ENCODE results near the gene EDAR.

The EDAR gene

DNA sequence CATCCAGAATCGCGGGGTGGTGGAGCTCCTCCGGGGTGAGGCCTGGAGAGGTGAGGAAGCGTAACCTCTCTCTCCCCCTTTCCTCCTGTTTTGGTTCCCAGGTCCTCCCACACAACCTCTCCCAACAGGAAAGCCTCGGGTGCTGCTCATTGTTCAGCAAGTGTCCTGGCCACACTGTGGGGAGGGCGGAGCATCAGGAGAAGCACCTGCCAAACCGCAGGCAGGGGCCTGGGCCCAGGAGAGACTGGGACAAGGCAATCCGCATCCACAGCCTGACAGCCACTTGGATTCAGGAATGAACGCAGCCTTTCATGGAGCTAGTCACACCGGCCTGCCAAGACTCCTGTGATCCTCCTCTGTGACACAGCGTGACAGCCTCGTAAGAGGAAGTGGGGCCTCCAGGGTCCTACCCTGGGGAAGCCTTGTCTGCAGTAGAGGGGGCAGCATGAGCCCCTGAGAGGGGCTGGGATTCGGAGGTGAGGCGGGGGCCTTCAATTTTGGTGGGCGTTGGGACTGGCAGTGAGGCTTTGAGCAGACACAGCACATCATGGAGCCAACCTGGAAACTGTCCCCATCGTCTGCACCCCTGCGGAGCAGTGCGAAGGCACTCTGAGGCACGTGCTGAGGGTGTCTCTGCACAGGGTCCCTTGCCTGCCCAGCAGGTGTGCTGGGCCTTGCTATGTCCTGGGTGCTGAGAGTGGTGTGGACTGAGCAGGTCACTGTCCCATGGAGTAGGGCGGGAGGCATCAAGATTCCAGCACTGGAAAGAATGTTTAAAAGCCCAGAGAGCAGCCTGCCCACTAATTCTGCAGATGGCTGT is 62.2 kb downstream of the EDAR start:
- no peak for DNase-seq

DNA sequence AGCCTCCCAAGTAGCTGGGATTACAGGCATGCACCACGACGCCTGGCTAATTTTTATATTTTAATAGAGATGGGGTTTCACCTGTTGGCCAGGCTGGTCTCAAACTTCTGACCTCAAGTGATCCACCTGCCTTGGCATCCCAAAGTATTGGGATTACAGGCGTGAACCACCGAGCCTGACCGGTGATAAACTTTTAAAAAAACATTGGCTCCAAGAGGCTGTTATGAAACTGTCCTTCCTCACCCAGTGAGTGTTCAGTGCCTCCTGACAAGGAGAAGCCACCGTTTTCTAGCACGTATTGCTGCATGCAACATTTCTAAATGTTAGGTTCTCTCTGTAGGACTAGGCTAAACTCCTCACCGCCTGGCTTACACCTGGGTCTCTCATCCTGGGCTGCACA is 63.3 kb downstream of the EDAR start:
- DNase-seq = no peak

DNA sequence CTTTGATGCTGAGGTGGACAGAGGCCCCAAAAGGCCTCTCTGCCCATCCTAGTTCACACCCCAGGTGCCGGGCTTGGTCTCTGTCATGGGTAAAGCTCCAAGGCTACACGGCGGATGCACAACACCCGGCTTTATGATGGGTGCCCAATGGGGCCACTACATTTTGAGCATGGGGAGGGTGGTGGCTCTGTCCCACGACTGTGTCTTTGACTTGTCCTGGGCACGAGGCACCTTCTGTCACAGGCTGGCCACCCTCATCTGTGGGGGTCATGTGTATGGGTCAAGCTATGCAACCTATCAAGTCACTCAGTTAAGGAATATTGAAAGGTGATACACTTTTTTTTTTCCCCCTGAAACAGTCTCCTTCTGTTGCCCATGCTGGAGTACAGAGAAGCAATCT is 63.7 kb downstream of the EDAR start:
- DNase-seq = no peak

DNA sequence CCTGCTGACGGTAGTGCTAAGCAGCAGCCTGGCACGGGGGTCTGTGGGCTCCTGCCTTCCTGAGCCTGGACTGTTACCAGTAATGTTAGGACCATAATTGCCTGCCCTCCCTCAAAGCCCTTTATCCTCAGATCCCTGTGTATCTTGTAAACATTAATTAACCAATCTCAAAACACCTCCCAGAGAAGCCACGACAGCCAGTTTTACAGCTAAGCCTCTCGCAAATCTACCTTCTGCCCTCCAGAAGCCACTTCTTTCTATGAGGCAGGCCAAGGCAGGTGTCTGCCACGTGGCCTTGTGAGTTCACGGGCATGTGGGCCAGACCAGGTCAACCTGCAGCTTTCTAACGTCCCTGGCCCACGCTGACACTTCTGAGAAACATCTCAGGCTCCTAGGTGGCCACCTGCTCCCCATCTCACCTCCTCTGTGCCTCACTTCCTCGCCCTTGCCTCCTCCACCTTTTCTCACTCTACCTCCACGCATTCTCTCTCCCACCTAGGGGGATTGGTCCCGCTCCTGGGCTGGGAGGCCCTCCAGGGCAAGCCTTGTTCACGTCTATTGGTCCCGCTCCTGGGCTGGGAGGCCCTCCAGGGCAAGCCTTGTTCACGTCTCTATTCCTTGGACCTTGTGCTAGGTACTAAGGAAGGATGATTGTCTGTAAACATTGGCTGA is 64.3 kb downstream of the EDAR start:
- DNase-seq = no peak

DNA sequence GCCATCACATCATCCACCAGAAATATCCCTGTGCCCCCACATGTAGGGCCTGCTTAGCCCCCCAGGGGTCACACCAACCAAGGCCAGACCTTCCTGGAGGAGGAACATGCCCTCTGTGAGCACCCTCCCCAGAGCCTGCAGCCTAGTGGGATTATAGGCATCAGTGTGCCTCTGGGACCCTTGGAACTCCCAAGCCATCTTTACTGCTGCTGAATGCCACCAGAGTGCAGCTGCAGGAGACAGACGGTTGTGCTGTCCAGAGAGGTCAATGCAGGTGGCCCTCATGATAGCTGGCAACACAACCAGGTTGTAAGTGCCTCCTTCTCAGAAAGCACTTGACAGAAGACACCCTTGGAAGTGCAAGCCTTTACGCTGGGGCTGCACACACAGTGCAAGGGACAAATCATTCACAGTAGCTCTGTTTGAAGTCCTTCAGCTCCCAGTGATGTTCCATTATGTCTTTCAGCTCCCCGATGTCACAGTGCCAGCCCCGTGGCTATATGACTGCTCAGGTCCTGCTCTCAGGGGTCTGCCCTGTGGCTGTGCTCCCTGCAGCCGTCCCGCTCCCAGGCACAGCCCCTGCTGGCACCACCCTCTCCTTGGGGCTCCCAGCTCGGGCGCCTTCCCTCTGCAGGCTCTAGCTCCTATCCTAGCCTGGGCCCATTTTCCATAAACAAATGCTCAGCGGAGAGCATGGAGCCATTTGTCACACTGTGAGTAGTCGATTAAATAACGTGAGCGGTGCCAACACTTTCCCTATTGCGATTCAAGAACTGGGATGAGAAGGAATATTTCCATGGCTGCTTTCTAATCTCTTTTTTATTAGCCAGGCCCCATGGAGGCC is 65.1 kb downstream of the EDAR start:
- DNase-seq = no peak

DNA sequence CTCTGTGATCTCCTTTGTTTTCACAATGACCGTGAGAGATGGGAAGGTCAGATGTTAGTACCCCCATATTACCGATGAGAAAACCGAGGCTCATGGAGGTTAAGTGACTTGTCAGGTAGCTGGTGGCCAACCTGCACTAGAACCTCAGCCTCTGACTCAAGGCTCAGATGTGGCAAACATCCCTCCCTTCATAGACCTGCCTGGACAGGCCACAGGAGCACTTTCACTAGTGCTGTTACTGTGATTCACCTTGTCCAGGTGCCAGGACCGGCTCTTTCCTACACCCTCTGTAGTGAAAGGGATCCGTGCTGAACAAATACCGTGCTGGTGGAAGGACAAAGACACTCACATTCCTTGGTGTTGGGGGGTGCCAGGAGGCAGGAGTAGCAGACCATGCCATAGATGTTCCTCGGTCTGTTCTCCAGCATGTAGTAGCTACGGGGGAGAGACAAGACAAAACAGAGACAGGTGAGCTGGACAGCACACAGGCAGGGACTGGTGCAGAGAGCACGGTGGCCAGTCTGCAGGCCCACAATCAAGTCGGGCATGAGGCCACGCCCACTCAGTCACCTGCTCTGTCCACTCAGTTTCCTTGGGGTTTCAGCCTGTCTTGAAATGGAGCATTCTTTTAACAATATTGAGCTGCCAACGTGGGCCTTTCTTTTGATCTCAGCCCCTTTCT is 65.9 kb downstream of the EDAR start:
- DNase-seq = no peak

DNA sequence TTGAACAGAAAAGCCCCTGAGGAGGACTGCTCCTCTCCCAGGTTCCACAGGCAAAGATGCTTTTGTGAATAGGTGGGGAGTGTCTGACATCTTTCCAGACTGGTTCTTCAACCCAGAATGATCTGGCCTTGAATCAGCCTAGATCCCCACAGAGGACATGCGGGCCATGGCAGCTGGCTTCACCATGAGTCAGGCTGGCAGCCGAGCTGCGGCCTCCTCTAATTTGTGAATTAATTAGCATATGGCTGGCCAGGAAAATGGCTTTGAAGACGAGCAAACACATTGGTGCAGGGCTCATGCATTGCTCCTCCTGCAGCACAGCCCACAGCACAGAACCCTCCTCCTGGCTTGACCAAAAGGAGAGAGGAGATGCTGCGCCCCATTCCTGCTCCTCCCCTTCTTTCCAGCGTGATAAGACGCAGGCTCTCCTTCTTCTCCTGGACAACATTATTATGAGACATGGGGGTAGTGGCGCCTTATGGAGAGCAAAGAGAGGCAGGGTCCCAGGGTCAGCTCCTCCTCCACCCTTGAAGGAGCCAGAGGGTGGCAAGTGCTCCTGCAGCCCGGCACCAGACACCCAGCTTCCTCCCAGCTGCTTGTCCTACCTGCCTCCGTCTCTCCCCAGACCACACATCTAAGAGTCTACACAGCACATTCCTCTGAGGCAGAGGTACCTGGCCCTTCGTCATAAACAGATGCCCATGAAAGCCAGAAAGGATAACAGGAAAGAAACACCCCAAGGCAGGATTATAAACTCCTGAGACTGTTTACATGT is 66.7 kb downstream of the EDAR start:
- peak in 1 of 56 donors; percentile 32 for DNase-seq

DNA sequence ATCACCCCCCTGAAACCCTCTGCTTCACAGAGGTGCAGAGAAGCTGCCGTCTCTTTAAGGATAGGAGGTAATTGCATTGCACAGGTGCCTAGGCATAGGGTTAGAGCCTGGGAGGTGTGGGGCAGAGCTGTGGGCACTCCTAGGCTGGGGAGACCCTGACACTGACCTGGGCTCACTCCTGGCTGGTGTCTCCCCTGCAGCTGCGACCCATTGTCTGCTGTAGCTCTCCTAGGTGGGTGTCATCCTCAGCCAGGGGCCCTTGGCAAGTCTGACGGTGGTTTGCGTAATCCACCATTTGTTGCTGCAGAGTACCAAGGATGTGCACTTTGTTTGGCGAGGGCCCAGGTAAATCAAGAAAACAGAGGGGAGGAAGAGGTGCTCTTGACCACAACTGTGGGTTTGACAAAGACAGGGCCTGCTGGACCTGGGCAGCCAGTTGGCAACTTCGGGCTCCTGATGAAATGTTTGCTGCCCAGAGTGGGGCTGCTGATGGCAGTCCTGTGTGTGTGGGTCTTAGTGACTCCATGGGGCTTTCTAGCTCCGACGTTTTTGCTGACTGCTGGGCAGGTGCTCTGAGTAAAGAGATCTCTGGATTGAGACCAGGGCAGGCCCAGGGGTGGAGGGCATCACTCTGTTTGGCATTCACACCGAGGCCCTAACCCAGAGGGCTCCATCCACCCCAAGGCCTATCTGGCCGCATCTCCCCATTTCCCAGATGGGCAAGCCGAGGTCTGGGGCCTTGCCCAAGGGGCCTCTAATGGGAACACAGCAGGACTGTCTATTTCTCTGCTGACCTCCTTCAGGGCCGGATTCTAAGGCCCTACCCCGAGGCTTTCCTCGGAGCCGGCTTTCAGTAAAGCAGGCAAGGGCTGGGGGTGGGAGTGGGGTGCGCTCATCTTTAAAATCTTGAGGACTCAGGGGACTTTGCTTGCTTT is 67.7 kb downstream of the EDAR start:
- DNase-seq = no peak

DNA sequence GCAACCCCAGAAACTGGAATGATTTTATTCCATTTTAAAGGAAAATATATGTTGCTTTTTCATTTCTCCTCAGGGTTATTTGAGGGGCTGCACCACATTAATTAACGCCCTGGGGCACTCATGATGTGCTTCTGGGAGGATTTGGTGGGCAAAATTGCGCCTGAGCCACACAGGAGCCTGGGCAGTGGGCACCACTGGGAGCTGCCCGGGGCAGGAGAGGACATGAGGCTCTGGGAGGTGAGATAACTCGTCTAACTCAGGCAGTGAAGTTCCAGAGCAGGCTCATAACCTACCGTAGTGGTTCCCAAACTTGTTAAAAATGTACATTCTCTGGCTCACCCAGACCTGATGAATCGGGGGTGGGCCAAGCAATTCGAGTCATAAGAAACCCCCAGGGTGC is 68.3 kb downstream of the EDAR start:
- DNase-seq = no peak

DNA sequence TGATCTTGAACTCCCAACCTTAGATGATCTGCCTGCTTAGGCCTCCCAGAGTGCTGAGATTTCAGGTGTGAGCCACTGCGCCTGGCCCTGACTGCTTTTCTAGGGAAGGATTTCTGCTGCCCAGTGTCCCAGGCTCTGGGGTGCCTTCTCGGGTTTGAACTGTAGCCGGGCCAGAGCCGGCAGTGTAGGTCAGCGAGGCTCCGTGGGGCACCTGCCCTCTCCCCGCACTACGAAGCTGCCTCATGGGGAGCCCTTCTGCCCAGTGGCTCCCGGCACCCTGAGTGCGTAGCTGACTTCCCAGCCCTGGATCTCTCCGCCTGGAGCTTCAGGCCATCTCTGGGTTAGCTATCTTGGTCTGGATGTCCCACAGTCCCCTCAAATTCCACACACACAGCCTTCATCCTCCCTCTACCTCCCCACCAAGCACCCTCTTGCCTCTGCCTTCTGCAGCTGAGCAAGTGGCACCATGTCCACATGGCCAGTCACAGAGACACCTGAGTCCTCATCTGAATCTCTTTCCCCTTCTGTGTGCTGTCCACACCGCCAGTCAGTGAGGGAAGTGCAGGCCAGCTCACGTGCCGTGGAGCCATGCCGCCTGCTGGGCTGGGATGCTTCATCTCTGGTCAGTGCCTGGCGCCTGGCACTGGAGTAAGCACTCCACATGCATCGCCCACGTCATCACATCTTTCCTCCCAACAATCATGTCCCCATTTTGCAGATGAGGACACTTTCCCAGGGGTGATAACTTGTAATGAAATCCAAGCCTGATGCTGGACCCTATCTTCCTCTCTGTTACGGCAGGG is 69.2 kb downstream of the EDAR start:
- no peak for DNase-seq

DNA sequence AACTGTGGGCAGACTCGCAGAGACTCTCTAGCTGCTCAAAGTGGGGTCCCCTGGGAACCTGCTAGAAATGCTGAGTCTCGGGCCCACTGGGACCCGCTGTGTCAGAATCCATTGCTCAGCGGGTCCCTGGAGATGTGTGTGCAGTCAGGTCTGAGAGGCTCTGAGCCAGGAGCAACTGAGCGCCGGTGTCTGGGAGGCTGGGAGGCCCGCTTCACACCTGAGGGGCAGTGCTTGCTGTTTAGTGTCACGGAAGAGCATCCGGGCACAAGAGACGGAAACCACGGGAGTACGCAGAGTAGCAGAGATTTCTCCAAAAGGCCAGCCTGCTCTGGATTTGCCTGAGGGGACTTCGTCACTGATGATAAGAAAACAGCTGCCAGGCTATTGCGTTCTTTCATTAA is 70.1 kb downstream of the EDAR start:
- DNase-seq = no peak

DNA sequence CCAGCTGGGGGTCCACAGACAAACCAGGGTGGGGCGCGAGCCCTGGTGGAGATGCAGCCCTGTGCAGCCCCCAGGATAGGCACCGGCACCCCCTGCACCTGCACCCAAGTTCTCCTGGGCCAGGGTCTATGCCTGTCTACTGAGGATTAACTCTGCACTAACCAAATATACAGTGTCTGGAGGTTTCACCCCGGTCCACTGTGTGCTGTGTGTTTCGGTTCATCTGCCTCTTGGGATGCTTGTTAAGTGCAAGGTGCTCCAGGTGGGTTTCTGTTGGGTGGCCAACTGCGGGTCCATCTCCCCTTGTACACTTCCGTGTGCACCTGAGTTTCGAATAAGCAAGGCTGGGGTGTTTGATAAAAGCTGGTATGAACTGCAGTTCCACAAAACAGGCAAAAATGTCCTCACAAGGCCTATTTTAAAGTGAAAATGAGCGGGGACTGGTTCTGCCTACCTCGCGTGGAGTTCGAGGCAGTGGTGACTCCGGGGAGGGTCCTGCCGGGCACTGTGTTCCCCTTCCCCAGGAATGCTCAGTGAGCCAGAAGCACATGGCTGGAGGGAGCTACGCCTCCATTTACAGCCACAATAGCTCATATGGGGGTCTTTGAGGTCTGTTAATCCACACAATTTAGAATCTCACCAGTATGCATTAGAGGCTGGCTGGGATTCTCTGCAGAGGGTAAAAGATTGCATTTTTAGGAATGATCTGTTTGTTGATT is 70.7 kb downstream of the EDAR start:
- no peak for DNase-seq

DNA sequence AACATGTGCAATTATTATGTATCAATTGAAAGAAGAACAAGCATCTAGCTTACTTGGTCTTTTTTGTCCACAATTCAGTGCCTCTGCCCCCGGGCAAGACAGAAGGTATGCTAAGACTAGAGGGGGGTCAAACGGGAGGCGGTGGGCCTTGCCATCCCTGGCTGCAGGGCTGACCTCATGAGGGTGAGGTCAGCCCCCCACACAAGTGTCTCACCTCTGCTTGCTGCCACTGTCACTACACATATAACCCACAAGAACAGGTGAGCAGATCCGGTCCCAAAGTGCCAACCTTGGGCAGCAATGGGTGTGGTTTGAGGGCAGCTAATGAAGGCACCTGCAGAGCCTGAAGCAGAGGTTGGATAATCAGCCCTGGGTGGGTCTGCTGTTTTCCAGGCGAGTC is 71.5 kb downstream of the EDAR start:
- DNase-seq = no peak

DNA sequence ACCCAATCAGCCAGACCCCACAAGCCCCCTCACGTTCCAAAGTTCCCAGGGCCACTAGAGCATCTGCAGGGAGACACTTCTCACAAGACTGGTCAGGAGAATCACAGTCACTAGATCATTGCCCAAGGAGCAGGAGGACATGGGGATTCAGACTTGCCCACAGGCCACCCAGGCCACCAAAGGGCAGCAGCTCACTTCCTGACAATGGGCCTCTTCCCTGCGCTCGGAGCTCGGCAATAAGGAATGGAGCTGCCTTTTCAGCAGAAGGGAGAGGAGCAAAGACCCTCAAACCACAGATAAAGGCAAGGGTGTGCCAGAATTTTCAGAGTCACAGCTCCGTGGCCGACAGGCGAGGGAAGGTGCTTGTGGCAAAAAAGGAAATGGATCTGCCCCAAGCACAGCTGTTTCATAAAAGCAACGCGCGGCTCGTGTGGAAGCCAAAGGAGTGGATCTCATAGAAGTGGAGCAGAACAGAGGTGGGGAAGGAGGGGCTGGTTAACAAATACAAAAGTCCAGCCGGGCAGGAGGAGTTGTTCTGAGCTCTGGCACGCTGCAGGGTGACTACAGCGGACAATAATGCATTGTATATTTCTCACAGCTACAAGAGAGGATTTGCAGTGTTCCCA is 72.1 kb downstream of the EDAR start:
- peak in 10 of 56 donors; percentile 9 to 46 (median 20) for DNase-seq

DNA sequence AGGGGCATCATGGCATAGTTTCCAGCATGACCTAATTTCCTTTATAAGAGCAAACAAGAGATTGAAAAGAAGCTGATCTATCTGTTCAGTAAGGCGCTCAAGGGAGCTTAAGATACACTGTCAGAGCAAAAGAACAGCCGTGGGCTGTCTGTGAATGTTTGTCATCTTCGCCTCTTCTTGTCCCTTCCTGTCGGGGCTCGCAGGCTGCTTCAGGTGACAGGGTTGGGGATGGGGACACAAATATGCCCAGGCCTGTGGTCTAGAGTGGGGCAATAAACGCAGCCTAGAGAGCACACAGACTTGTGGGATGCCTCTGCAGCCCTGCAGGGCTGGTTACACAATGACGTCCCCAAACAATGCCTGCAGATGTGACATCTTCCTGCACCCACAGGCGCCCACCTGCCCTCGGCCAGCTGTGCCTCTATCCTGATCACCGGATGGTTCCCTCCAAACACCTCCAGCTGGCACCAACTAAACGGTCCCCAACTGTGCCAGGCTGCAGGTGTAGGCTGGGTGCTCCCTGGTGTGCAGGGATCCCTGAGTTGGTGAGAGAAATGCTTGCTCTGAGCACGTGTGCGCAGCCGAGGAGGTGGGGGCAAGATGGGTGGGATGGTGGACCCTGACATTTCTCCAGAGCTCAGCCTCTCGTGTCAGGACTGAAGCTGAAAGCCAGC is 72.8 kb downstream of the EDAR start:
- no peak for DNase-seq

DNA sequence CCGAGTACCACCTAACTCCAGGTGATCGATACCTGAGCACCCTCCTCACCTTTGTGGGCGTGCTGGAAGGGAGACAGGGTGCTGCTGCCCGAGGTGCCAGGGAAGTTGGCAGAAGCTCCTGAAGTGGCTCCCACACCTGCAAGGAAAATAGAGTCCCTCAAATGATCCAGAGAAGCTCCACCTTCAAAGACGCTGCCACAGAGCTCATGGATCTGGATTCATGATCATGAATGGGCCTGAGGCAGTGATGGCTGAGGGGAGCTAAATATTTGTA is 76.5 kb downstream of the EDAR start:
- DNase-seq = no peak

Measured in nucleus accumbens (tissue), 56 donors.